A172 (cell line): ENCODE data around the gene FARP2. TPM values are rescaled to one million over a fixed set of nuclear protein-coding genes. Genes with fewer than 3 reads are reported as not detected.
"Not testable (repeated sequence)": the region's sequence is repeated elsewhere in the genome, so short reads cannot be mapped to it uniquely, and the experiment has no call there.

ENCODE experiments used
- DNase-seq: peaks from one replicate; pipeline ENCODE4 v3.0.0-alpha.2; 2015; ENCODE audit warnings: low spot score
- total RNA-seq: library from RNA; depleted of rRNA; stranded (reverse); fragments of >200 nt; shearing (Covaris generic); gene quantifications from 2 replicates; pipeline ENCODE4 v1.2.3, GENCODE V29; 2014; rRNA removed

Gene FARP2, protein sequence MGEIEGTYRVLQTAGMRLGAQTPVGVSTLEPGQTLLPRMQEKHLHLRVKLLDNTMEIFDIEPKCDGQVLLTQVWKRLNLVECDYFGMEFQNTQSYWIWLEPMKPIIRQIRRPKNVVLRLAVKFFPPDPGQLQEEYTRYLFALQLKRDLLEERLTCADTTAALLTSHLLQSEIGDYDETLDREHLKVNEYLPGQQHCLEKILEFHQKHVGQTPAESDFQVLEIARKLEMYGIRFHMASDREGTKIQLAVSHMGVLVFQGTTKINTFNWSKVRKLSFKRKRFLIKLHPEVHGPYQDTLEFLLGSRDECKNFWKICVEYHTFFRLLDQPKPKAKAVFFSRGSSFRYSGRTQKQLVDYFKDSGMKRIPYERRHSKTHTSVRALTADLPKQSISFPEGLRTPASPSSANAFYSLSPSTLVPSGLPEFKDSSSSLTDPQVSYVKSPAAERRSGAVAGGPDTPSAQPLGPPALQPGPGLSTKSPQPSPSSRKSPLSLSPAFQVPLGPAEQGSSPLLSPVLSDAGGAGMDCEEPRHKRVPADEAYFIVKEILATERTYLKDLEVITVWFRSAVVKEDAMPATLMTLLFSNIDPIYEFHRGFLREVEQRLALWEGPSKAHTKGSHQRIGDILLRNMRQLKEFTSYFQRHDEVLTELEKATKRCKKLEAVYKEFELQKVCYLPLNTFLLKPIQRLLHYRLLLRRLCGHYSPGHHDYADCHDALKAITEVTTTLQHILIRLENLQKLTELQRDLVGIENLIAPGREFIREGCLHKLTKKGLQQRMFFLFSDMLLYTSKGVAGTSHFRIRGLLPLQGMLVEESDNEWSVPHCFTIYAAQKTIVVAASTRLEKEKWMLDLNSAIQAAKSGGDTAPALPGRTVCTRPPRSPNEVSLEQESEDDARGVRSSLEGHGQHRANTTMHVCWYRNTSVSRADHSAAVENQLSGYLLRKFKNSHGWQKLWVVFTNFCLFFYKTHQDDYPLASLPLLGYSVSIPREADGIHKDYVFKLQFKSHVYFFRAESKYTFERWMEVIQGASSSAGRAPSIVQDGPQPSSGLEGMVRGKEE
- total RNA-seq, result 36.6 and 47.3 TPM in 2 replicates

DNA sequence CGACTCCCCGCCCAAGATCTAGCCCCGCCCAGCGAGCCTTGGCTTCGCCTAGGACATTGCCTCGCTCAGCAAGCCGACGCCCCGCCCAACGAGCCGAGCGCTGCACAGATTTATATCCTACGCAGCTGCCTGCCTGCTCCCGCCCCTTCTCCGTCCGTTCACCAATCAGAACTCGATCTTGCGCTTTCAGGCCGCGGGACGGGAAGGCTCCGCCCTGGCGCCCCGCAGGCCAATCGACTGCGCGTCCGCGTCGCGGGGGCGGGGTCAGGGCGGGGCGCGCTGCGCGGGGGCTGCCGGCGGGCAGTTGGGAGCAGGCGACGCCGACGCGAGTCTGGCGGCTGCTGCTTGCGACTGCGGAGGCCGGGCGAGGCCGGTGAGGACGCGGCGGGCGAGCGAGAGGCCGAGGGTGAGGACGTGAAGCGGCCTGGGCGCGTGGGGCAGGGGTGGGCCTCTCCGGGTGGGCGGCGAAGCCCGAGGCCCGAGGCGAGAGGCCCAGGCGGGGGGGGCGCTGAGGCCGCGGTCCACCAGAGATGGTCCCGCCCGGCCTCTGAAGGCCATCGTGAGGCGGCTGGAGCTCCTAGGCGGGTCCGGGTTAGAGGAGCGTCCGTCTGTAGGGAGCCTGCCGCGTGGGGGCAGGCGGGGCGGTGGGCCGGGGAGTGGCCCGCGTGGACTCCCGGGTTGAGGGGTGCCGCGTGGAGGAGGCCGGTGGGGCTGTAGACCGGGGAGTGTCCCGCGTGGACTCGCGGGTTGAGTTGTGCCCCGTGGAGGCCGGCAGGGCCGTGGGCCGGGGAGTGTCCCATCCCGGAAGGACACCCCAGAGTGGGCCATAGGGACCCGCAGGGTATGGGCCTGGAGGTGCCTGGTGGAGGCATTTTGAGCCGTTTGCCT lies at the start of gene FARP2:
Gene FARP2, plus strand, starts transcription at position 303 of the 888 bp plus-strand sequence. CDS start 16,823 bp downstream, outside the sequence.
- DNase-seq, result peak; percentile 95

DNA sequence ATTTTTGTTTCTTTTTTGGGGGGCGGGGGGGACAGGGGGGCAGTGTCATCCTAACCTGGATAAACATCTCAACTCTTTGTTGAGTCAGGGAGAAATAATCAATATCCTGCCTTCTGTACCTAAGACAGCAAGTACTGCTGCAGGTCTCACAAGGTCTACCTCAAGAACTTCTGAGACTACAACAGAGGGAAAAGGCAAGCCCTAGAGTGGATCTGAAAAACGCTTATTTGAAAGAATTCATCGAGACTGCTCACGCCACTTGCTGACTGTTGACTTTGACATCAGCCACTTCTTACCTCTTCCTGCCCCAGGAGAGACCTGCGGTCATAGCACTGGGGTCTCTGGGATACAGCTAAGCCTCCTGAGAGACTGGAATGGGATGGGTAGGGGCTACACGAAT lies 49.0 kb upstream of the FARP2 start:
- no peak for DNase-seq

DNA sequence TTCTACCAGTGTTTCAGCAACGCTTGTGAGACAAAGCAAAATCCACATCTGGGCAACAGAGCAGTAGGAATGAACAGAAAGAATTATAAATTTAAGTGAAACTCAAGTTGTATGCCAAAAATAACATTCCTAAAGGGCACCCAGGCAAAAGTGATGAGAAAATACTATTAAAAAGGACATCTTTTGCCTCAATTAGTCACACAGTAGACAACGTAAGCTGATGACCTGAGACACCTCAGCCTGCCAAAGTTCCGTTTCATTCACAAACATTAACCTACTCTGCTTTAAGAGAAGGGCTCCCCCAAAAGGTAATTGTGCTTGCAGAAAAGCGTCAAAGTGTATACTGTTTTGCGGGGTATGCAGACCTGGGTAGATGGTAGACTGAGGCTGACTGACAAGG lies 47.8 kb upstream of the FARP2 start:
- no peak for DNase-seq

DNA sequence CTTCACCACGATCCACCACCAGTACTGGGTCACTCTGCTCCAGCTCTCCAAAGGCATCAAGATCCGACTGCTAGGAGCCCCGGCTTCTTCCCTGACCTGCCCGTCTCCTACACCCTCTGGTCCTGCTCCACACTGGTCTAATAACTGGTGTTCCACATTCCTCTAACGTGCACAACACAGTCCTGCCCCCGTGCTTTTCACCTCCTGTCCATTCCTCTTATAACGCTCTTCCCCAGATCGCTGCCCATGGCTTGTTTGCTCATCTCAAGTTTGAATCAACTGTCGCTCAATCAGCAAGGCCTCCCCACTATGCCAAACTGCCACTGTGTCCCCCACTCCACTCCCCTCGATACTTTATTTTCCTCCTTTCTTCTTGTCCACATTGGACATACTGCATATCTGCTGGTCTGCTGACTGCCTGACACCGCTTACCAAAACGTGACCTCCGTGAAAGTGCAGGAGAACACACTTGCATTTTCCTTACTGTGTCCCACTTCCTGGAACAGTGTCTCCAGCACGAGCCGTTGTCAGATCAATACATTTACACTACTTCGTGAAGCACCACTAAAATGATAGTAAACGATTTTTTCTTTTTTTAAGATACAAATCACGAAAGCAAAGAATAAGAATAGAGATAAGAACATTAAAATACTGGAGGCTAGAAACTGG lies 47.1 kb upstream of the FARP2 start:
- no peak for DNase-seq

DNA sequence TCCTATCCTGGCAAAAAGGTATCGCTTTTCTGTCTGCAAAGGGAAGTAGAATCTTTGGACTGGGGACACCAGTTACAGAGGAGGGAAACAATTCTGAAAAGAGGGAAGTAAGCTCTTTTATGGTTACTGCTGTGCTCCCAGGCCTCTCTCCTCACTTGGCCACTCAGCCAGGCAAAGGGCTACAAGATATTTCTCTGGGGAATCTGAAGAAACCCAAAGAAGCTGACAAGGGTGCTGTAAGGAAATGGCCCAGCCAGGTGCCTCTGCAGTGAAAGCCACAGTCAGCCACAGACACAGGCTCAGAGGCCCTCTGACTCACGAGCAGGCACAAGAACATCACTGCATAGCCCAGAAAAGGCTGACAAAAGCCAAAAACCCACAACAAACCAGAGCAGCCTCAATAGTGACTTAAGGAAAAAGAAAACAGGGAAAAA lies 46.4 kb upstream of the FARP2 start:
- no peak for DNase-seq

DNA sequence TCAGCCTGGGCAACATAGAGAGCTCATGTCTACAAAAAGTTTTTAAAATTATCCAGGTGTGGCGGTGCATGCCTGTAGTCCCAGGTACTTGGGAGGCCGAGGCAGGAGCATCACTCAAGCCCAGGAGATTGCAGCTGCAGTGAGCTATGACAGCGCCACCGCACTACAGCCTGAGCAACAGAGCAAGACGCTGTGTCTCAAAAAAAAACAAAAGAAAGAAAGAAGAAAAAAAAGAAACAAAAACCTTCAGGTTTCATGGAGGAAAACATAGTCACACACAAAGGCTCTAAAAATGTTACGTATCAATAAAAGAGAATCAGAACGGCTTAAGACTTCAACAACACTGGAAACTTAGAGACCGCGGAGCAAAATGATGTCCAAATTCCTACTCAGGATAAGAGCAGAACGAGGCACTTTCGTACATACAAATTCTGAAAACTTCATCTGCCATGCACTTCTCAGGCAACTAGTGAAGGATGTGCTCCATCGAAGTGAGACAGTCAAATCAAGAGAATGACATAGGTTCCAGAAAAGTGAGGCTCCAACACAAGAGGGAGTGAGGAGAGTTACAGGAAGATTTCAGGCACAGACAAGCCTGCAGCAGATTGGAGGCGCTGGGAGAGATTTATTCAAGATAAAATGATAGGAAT lies 45.0 kb upstream of the FARP2 start:
- DNase-seq, result no peak

DNA sequence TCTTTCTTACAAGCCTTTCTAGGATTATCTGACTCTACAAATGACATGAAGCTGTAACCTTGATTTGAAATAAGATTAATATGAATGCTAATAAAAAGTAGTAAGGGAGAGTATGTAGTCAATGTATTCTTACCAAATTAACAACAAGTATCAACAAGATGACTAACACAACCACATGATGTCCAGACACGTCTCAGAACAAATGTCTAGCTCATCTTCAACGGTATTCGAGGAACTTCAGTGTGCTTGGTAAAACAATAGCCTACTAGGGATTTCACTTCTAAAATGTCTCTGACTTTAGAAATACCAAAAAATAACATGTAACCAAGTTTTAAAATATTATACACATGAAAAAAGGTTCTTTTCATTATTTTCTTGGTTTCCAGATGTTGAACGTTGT lies 44.0 kb upstream of the FARP2 start:
- peak; percentile 13 for DNase-seq

DNA sequence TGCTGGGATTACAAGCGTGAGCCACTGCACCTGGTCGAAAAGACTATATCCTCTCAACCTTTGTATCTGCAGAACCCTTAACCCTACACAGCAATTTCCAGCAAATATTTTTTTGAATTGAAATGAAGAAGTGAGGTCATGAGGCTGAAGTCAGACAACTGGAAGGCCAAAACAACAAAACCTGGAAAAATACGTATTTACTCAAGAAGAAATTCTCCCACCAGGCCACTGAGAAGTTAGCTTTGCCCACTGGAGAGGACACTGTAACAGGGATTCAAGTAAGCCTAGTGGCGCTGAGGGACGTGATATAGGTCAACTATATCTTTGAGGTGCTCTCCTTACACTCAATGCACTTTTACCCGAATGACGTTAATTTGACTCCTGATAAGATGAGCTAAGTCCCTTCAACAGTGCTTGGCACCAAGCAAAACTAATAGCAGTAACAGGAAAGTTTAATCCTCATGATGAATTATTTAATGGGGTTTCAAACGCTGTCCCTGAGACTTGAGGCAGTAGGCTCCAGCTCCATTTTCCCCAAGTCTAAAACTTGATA lies 42.5 kb upstream of the FARP2 start:
- DNase-seq, result no peak

DNA sequence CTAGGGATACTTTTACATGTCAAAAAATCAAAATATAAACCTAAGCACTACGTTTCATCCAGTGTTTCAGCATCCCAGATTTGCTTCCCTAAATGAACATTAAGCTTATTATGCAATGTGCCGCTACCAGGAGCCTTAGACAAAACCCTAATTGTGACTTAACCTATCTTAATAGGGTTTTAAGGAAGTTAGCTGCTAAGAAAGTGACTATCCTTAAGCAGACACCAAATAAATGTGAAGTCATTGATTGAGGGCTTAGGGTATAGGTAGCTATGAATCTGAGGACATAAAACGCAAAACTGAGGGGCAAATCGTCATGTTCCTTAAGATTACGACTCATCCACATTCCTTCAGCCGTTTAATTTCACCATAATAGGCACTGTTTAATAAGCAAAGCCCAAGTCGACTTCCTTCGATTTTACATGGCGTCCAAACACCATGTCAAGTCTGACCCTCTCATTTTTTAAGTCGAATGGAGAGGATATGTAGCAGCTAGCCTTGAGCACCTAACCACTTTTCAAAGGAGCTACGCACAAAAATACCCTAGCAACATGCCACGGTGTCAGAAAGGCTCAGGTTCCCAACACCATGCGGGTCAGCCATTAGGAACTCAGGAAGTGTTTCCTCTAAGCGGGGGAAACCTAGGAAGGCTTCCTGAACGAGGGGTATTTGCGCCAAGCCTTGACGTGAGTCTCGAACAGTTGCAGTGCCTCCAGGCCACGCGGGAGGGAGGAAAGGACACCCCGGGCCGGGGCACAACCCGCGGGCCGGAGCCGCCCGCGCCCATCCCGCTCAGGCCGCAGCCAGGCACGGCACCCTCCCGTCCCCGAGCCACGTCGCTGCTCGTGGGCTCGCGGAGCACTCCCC lies 41.6 kb upstream of the FARP2 start:
- DNase-seq, result peak; percentile 56

DNA sequence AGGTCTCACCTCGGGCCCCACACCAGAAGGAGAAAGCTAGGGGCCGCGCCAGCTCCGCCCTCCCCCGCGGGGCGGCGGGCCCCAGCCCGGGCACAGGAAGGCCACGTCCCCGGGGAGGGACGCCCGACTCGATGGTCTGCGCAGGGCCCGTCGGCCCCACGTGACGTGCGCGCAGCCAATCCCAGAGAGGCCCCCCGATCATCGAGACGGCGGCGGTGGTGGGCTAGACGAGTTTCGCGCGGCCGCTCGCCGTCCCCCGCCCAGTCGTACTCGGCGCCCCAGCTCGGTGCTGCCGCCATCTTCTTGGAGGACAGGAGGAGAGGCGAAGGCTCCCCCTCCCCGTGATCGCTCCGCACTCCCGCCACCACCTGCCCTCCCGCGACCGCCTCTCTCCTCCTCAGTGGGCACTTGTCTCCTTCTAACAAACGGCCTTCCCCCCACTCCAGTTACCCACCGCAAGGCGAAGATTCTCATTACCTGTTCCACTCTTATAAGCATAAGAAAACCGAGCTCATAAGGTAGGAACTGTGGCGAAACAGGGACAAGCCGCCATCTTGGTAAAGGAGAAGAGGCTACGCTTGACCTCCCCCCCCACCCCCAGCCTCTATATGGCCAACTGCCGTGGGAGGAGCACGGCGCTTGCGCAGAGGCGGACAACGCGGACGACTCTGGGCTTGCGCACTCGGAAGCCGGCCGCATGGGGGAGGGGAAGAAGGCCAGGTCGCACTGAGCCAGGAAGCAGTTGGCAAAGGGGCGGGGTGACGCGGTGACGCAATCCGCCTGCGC lies 40.8 kb upstream of the FARP2 start, which contains the start of gene HDLBP:
Gene HDLBP, minus strand, starts transcription at position 580 of the 786 bp plus-strand sequence. CDS start 48,803 bp downstream, outside the sequence.
- DNase-seq, result peak; percentile 97

DNA sequence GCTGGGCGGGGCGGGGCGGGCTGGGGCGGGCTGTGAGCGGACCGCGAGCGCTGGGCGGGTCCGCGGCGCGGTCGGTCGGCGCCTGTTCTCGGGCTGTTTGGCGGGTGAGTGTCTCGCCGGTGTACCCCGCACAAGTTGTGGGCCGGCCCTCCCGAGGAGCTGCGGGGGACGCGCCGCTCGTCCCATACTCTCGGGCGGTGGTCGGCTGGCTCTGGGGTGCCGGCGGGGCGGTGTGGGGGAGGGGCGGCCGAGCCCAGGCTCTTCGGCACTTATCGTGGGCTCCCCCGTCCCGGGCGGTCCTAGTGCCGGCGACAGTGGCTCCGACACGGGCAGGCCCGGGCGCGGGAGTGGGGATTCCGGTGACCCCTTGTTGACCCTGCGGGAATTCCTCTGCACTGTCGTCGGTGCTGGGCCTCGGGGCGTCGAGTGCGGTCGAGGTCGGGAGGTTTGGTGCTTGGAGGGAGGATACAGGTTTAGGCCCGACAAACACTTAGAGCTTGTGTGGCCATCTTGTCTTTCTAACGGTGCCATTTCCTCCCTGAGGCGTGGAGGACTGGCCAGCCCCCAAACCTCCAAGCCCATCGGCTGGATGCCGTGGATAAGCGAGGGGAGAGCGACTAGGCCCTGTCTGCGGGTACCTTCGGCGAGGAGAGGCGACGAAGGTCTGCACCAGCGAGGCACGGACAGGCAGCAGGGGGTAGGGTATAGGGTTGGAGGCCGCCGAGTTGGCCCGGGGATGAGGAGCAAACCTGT lies 40.0 kb upstream of the FARP2 start, which contains the start of gene SEPTIN2:
Gene SEPTIN2, plus strand, starts transcription at position 47 of the 753 bp plus-strand sequence. CDS start 8,308 bp downstream, outside the sequence.
- DNase-seq, result peak; percentile 52

DNA sequence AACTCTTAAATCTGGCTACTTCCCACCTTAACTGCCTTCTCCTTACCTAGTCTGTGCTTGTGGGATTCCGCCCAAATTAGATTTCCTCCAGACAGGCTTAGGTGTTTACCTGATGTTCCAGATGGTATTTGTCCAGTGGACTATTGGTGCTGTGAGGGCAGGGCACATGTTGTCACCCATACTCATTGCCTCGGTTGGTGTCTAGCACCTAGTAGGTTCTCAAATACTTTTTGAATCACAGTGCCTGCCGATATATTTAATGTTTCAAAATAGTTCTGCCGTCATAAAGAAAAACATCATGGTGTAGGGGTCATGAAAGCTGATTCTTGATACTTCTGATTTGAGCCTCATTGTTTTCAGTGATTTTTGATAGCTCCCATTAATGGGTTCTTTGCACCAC lies 39.3 kb upstream of the FARP2 start:
- DNase-seq, result no peak

DNA sequence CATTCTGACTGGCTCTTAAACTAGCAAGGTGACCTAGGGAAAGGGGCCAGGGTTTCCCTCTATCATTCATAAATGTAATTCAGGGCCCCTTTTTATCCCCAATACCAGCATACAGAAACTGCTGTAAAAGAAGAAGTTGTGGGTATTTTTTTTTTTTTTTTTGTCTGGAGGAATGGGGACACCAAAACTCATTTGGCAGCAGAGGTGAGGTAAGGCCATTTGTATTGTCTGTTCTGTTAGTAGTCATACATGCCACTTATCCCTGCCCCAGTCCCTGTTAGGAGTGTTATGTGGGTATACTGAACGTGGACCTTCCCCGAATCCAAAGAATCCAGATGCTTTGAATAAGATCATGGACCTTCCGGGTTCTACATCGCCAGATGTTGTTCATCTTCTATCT lies 38.7 kb upstream of the FARP2 start:
- no peak for DNase-seq

DNA sequence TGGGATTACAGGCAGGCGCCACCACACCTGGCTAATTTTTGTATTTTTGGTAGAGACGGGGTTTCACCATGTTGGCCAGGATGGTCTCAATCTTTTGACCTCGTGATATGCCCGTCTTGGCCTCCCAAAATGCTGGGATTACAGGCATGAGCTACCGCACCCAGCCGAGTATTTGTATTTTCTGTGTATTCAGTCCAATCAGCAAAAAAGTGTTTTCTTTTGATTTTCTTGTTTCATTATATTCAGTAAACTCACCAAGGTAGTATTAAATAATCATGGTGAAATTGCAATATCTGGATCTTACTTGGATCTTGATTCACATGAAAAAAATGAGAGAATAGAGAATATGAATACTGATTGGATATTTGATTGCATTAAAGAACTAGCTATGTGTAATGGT lies 37.3 kb upstream of the FARP2 start:
- not testable (repeated sequence) for DNase-seq

DNA sequence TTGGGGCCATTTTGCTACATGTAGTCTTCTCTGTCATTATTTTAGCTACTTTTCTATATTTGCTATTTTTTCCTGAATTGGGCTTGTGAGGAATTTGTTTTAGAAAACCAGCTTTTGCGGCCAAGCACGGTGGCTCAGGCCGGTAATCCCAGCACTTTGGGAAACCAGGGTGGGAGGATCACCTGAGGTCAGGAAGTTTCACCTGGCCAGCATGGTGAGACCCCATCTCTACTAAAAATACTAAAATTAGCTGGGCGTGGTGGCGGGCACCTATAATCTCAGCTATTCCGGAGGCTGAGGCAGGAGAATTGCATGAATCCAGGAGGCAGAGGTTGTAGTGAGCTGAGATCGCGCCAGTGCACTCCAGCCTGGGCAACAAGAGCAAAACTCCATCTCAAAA lies 35.7 kb upstream of the FARP2 start:
- DNase-seq, result no peak

DNA sequence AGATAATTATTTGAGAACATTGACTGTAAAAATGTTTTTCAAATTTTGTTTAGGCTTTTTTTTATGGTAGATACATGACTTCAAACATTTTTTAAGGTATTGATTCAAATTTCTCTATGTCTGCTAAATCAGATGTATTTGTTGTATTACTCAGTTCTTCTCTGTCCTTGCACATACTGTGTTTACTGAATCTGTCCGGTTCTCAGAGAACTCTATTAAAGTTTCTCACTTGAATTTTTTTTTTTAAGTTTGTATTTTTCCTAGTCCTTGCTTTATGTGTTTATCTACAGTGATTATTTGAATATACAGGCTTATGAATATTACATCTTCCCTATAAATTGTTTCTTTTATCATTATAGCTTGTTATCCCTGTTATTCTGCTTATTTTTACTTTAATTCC lies 35.1 kb upstream of the FARP2 start:
- no peak for DNase-seq

DNA sequence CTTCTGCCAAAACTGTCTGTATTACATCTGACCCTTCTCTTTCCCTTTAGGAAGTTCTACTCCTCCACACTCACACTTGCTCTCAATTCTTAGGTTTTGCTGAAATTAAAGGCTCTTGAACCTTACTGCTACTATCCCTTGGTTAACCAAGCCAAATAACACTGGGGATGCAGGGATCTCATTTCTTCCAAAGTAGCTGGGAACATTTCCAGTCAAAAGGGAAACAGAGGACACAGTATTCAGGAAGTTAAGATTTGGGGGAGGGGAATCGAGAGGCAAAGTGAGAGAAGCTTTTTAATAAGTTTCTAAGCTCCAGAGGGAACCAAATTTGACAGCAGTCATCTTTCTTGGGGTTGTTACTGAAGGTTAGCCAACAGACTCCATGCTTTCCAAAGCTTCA lies 34.2 kb upstream of the FARP2 start:
- no peak for DNase-seq
